GM21515 (cell line): Measurements from ENCODE around the gene BANF1.
"Not testable (repeated sequence)": the region's sequence is repeated elsewhere in the genome, so short reads cannot be mapped to it uniquely, and the experiment has no call there.

Experiments
- ATAC-seq: cut with Tn5 transposase; IDR thresholded peaks from one replicate; pipeline ENCODE4 v1.9.1; 2021; ENCODE audit not compliant: unreplicated experiment

BANF1 gene

GRCh38 chr11:66011239-66011784 lies 9.0 kb downstream of the BANF1 start:
- ATAC-seq, result no peak

- ATAC-seq, result no peak
Observed at GRCh38 chr11:66011785-66012303, 9.5 kb downstream of the BANF1 start, which contains the start of gene CST6. TSS of gene CST6 (plus strand) at chr11:66012008. CDS start at chr11:66012045, 37 bp downstream.

- no peak for ATAC-seq
Observed at GRCh38 chr11:66012371-66012945, 10.2 kb downstream of the BANF1 start.

GRCh38 chr11:66012946-66013761 lies 10.9 kb downstream of the BANF1 start:
- ATAC-seq, result no peak

- ATAC-seq, result no peak
Observed at GRCh38 chr11:66013762-66014100, 11.4 kb downstream of the BANF1 start.

GRCh38 chr11:66014804-66015453 lies 12.6 kb downstream of the BANF1 start:
- no peak for ATAC-seq

- no peak for ATAC-seq
Observed at GRCh38 chr11:66015454-66015881, 13.2 kb downstream of the BANF1 start.

GRCh38 chr11:66015936-66016792 lies 13.9 kb downstream of the BANF1 start:
- no peak for ATAC-seq

- no peak for ATAC-seq
Observed at GRCh38 chr11:66016793-66017177, 14.5 kb downstream of the BANF1 start.

GRCh38 chr11:66017321-66017720 lies 15.0 kb downstream of the BANF1 start:
- no peak for ATAC-seq

GRCh38 chr11:66020212-66020611 lies 17.9 kb downstream of the BANF1 start:
- ATAC-seq, result no peak

GRCh38 chr11:66020618-66021357 lies 18.5 kb downstream of the BANF1 start:
- ATAC-seq, result no peak

- ATAC-seq, result no peak
Observed at GRCh38 chr11:66022401-66023185, 20.3 kb downstream of the BANF1 start.

GRCh38 chr11:66023186-66023440 lies 20.8 kb downstream of the BANF1 start:
- ATAC-seq, result not testable (repeated sequence)

- ATAC-seq, result no peak
Observed at GRCh38 chr11:66026017-66026529, 23.8 kb downstream of the BANF1 start, which contains the start of gene CATSPER1. TSS of gene CATSPER1 (minus strand) at chr11:66026479. CDS start at chr11:66026379, 100 bp downstream.

GRCh38 chr11:66032957-66033735 lies 30.8 kb downstream of the BANF1 start:
- ATAC-seq, result no peak

- no peak for ATAC-seq
Observed at GRCh38 chr11:66035653-66036333, 33.5 kb downstream of the BANF1 start.

GRCh38 chr11:66036334-66036710 lies 34.0 kb downstream of the BANF1 start:
- no peak for ATAC-seq
